Prostate gland (tissue), 2 donors: ENCODE results near the gene LEO1. TPM values are rescaled to one million over a fixed set of nuclear protein-coding genes. Genes with fewer than 3 reads are reported as not detected.

Source experiments
- DNase-seq: peaks from one replicate; pipeline ENCODE4 v3.0.0-alpha.2; 2019; ENCODE audit warnings: low spot score
- H3K27ac ChIP-seq, 2 donors: fragments of 200-600 bp; sonication (generic); 2 replicates each; pipeline ENCODE4 v1.5.1; 2017 to 2019
- H3K27me3 ChIP-seq: fragments of 200-600 bp; sonication (generic); replicated peaks from 2 replicates; pipeline ENCODE4 v1.5.1; 2019; ENCODE audit not compliant: insufficient read depth
- H3K36me3 ChIP-seq, 2 donors: fragments of 200-600 bp; sonication (generic); 1 replicate in 1 of 2; 2 replicates in 1 of 2; pipeline versions ENCODE4 v1.5.1 to v1.8.1; 2017 to 2019
- H3K4me1 ChIP-seq: fragments of 200-600 bp; sonication (generic); replicated peaks from 2 replicates; pipeline ENCODE4 v1.5.1; 2019
- H3K4me3 ChIP-seq, 2 donors: fragments of 200-600 bp; sonication (generic); 2 replicates each; pipeline ENCODE4 v1.5.1; 2017 to 2019
- H3K9me3 ChIP-seq: fragments of 200-600 bp; sonication (generic); 2 replicates; pipeline ENCODE4 v1.5.1; 2017
- CTCF ChIP-seq, 4 experiments: fragments of 200-600 bp in 2 of 4; fragments of 450-650 bp in 2 of 4; sonication (generic) in 2 of 4; IDR thresholded peaks; 1 replicate in 3 of 4; 2 replicates in 1 of 4; pipeline ENCODE4 v1.5.1; 2016 to 2019; ENCODE audit warnings: antibody characterized with exemption in 4 of 4, mild to moderate bottlenecking in 2 of 4, moderate library complexity in 2 of 4
- POLR2A ChIP-seq: fragments of 450-650 bp; IDR thresholded peaks from one replicate; pipeline ENCODE4 v1.6.1; 2016; ENCODE audit warnings: antibody characterized with exemption, mild to moderate bottlenecking
- POLR2AphosphoS5 ChIP-seq: sonication (generic); formaldehyde crosslinking; IDR thresholded peaks from one replicate; pipeline ENCODE4 v1.6.1; 2017; ENCODE audit warnings: antibody characterized with exemption
- WGBS: methylation state at CpG from one replicate; pipeline ENCODE4 v1.1.5; 2018; 5-methylcytosine and 5-hydroxymethylcytosine counted together
- intact Hi-C: fragments of 100-400 bp; cut with DNase I; formaldehyde crosslinking; loops from one replicate; pipeline ENCODE4 v1.14.2; 2022
- total RNA-seq, 2 donors: library from RNA; depleted of rRNA; stranded (reverse); fragments of >200 nt; gene quantifications; one replicate each; pipeline ENCODE4 v1.1.0, GENCODE V29; 2016

LEO1 gene
- 10 to 100 TPM; 14.4 to 24.2 TPM for total RNA-seq

GRCh38 chr15:51971375-51972133 lies at the start of gene LEO1:
Gene LEO1 (minus strand): TSS chr15:51971778. CDS start chr15:51971745, 33 bp downstream.
- WGBS: under 1% methylated on average over 58 of the region's 58 CpGs
- TF ChIP-seq POLR2AphosphoS5 (peak; percentile 94), CTCF (IDR thresholded peaks at IDR 0.05) (peak in 3 of 4 experiments; percentile 30 to 56 (median 31)), POLR2A (peak; percentile 47)
- Histone ChIP-seq H3K4me3 (peak within 1 kb of the TSS; percentile 79 to 81), H3K9me3 (no peaks in the 10 kb centered on the region), H3K36me3 (no peaks in the 10 kb centered on the region), H3K27ac (peak within 1 kb of the TSS; percentile 87 to 91), H3K4me1 (no peaks in the 10 kb centered on the region), H3K27me3 (no peaks in the 10 kb centered on the region)
- intact Hi-C loops: loop anchor here (5.0 kb wide), 1 partner anchor 46 kb away; the partner anchor contains the start of gene MAPK6
- DNase-seq: peak; percentile 93

DNA sequence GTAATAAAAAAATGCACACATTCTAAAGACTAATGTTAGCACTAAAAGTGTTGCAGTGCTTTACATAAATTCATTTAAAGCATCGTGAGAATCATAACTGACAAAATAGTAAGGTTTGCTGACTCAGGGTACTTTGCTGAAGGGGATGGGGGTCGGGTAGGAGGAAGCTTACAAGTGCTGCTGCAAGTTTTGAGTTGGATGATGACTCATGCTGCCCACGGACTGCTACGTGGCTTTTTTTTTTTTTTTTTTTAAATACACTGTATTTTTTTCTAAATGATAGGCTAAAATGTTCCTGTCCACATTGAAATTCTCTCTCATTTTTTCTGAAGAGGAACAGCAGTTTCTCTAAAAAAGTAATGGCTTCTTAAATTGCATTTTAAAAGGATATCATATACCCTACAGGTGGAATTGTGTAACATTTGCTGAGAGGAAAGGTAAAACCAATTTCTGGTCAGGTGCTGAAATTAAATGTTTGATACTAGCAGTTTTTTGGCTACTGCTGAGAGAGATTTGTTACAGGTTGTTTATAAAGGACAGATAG lies 49.6 kb upstream of the LEO1 start:
- Histone ChIP-seq H3K36me3 (no peaks in the 10 kb centered on the region), H3K4me3 (peak overlapping the region in 1 of 2 donors; percentile 71), H3K4me1 (no peaks in the 10 kb centered on the region), H3K9me3 (no peaks in the 10 kb centered on the region), H3K27me3 (no peaks in the 10 kb centered on the region), H3K27ac (peak overlapping the region; percentile 96)
- WGBS: 2% methylated on average over 4 of the region's 4 CpGs
- no peak for DNase-seq
- TF ChIP-seq POLR2AphosphoS5 (peak; percentile 52), CTCF (IDR thresholded peaks at IDR 0.05) (peak in 1 of 4 experiments; percentile 14), POLR2A (no peak)
- intact Hi-C loops: loop anchor here (5.0 kb wide), 1 partner anchor 241 kb away; no protein-coding TSS in a partner anchor

DNA sequence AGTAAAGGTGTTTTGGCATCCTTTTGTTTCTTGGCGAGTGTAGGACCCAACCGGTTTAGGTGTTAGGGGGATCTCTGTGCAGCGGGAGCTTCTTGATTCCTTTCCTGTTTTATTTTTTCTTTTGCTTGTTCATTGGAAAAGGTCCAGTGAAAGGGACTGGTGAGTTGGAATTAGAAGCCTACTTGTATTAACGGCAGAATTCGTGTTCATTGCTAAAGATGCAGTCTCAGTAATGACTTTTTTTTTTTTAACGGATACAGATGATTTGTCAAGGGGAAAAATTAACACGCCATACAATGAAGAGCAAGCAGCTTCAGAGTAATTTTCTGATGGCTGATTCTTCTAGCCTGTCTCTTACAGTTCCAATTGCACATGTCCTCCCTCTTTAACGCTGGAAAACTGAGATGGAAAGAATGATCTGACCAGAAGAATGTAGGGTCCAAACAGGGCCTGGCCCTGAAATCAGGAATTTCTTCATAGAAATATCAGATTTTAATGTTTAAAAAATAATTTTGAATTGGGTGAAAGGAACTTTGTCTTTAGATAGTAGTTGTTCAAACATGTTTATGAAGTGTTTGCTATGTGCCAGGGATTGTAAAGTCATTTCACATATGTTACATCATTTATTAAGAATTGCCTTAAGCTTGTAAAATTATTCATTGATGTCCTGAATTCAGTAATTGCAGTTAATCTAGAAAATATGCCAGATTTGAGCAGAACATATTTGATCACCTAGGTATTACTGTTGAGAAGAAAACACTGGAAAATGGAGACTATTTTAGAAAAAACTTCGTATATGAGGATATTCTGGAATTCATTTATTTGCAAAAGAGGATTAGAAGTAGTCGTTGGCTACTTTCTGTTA lies 48.9 kb upstream of the LEO1 start:
- intact Hi-C loops: loop anchor here (5.0 kb wide), 1 partner anchor 242 kb away; no protein-coding TSS in a partner anchor
- 4% methylated on average over 10 of the region's 10 CpGs for WGBS
- Histone ChIP-seq H3K27me3 (no peaks in the 10 kb centered on the region), H3K4me3 (peak overlapping the region; percentile 67 to 71), H3K27ac (peak overlapping the region; percentile 96), H3K9me3 (no peaks in the 10 kb centered on the region), H3K36me3 (no peaks in the 10 kb centered on the region), H3K4me1 (no peaks in the 10 kb centered on the region)
- DNase-seq: no peak
- no peak for TF ChIP-seq CTCF (IDR thresholded peaks at IDR 0.05)
- no peak for TF ChIP-seq POLR2AphosphoS5
- TF ChIP-seq POLR2A: no peak

DNA sequence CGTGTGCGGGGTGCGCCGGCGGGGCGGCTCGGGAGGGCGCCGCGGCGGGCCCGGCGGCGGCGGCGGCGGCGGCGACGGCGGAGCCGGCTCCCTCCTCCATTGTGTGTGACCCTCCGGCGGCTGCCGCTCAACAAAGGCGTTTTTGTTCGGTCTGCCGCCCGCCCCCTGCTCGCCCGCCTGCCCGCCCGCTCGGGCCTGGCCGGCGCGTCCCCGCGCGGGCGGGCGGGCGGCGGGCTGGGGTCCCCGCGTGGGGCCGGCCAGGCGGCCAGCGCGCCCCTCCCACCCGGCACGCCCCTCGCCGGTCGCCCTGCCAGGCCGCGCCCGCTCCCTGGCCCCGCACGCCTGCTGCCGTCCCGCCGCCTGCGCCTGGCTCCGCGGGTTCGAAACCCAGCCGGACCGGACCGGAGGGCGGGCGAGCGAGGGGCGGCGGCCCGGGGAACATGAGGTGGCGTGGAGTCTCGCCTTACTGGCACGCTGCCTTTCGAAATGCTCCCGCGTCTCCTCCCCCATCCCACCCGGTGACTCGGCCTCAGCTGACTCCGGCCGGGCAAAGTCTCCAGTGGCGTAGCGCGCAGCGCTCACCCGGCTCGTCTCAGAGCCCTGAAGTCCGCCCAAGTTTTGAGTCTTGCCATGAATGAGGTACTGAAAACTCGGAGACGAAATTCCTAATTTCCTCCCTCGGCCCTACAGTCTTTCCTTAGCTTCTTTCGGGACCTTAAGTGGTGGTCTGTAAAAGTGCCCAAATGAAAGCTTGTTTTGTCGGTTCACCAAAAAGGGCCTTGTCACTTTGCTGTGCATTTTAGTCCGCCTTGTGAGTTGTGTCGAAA lies 48.0 kb upstream of the LEO1 start:
- peak overlapping the region; percentile 96 for H3K27ac ChIP-seq
- no peaks in the 10 kb centered on the region for H3K4me1 ChIP-seq
- peak overlapping the region; percentile 67 to 71 for H3K4me3 ChIP-seq
- no peaks in the 10 kb centered on the region for H3K9me3 ChIP-seq
- peak; percentile 69 for DNase-seq
- intact Hi-C loops: loop anchor here (5.0 kb wide), 2 partner anchors 47 to 243 kb away; partner anchors contain the start of gene LEO1
- no peaks in the 10 kb centered on the region for H3K36me3 ChIP-seq
- H3K27me3 ChIP-seq: no peaks in the 10 kb centered on the region
- WGBS: under 1% methylated on average over 76 of the region's 100 CpGs
- no peak for TF ChIP-seq CTCF (IDR thresholded peaks at IDR 0.05)
- TF ChIP-seq POLR2A: peak; percentile 69
- TF ChIP-seq POLR2AphosphoS5: peak; percentile 48
